ENCODE measurements around the gene SCGB1D1. TPM values are rescaled to one million over a fixed set of nuclear protein-coding genes. Genes with fewer than 3 reads are reported as not detected.

SCGB1D1 gene
- total and polyA plus RNA-seq, 10 of the 15 experiments (the other 5 are each of a cell fraction or from before 2014, with no cell fraction given), result not detected

- Histone ChIP-seq H3K36me3 (ENCODE audit: control insufficient read depth in 2 of 2, insufficient read depth in 2 of 2, low read length in 1 of 2) (peaks cover 56 to 61% of the 10 kb centered on the region in 2 experiments), H3K79me2 (ENCODE audit: control insufficient read depth, insufficient read depth, low read length) (no peaks in the 10 kb centered on the region), H3K9ac (ENCODE audit: control insufficient read depth, insufficient read depth, low read length) (no peak overlapping the region), H3K27me3 (replicated peaks in 1 of 2; ENCODE audit: control insufficient read depth in 2 of 2, insufficient read depth in 2 of 2, low read length in 1 of 2) (no peaks in the 10 kb centered on the region), H3K4me3 (no peak overlapping the region), H3K27ac (ENCODE audit: control insufficient read depth, insufficient read depth) (no peak overlapping the region), H4K20me1 (ENCODE audit: control insufficient read depth, insufficient read depth) (no peaks in the 10 kb centered on the region; the same call in none of the 2 replicates), H3K4me1 (ENCODE audit: control insufficient read depth, insufficient read depth, low read length) (no peaks in the 10 kb centered on the region), H3K4me2 (ENCODE audit: control insufficient read depth, insufficient read depth) (no peak overlapping the region), H2AFZ (ENCODE audit: control insufficient read depth, low read depth, low read length) (no peak overlapping the region), H3K9me3 (replicated peaks; ENCODE audit: control insufficient read depth, insufficient read depth, low read length) (no peaks in the 10 kb centered on the region)
- WGBS (ENCODE audit: insufficient coverage, insufficient replicate concordance, low lambda C conversion rate, missing lambda C conversion rate), result 94% methylated on average over 9 of the region's 10 CpGs
- no peak for ATAC-seq
- SMC1A ChIA-PET (ENCODE audit: uncharacterized antibody, unreplicated experiment), result no interaction called here
- POLR2A ChIA-PET, result no interaction called here
- no TSS peak for BruUV-seq (replicated peaks)
- DNase-seq (ENCODE audit: low read depth, low spot score), result no peak
- intact Hi-C loops (cut with micrococcal nuclease; ENCODE audit: unreplicated experiment) (no loop called here), in situ Hi-C loops (cut with MboI) (no loop called here)
- RAD21 ChIA-PET (ENCODE audit: unreplicated experiment), result no interaction called here
- TF ChIP-seq BCL3 (IDR thresholded peaks at IDR 0.05; ENCODE audit: borderline replicate concordance, insufficient read depth, low read depth, low read length, poor library complexity, severe bottlenecking) (no peak), PKNOX1 (IDR thresholded peaks at IDR 0.05) (no peak), EGR1 (IDR thresholded peaks at IDR 0.05; ENCODE audit: borderline replicate concordance in 1 of 2, low read depth in 2 of 2, low read length in 2 of 2) (no peak), RAD51 (IDR thresholded peaks at IDR 0.05) (no peak), IRF4 (IDR thresholded peaks at IDR 0.05; ENCODE audit: low read depth, low read length) (no peak), CHD1 (IDR thresholded peaks at IDR 0.05; ENCODE audit: low read depth, low read length) (no peak), TCF3 (IDR thresholded peaks at IDR 0.05; ENCODE audit: borderline replicate concordance, insufficient read depth, low read depth, low read length) (no peak), RELB (IDR thresholded peaks at IDR 0.05; ENCODE audit: low read depth) (no peak), KLF5 (IDR thresholded peaks at IDR 0.05; ENCODE audit: partially characterized antibody) (no peak), USF2 (IDR thresholded peaks at IDR 0.05; ENCODE audit: borderline replicate concordance, low read depth, low read length) (no peak), POU2F2 (IDR thresholded peaks at IDR 0.05; ENCODE audit: borderline replicate concordance, low read depth, low read length) (no peak), YY1 (IDR thresholded peaks at IDR 0.05; ENCODE audit: low read depth, low read length) (no peak), SMARCA5 (IDR thresholded peaks at IDR 0.05) (no peak)
- CTCF ChIA-PET, result interaction anchor here (1.1 kb wide), 1 partner anchor 162 kb away, joined by 3 read pairs; no protein-coding TSS in a partner anchor
- no peak for FAIRE-seq
These were observed 41.6 kb upstream of the SCGB1D1 start for GRCh38 chr11:62148271-62148980.

Measured in GM12878 (cell line).